GM18508 (cell line): ENCODE results near the gene SNRNP25.

ENCODE experiments used
- ATAC-seq: cut with Tn5 transposase; IDR thresholded peaks from one replicate; pipeline ENCODE4 v1.9.1; 2021; ENCODE audit warnings: moderate number of reproducible peaks; ENCODE audit not compliant: insufficient read depth, unreplicated experiment

The SNRNP25 gene

DNA sequence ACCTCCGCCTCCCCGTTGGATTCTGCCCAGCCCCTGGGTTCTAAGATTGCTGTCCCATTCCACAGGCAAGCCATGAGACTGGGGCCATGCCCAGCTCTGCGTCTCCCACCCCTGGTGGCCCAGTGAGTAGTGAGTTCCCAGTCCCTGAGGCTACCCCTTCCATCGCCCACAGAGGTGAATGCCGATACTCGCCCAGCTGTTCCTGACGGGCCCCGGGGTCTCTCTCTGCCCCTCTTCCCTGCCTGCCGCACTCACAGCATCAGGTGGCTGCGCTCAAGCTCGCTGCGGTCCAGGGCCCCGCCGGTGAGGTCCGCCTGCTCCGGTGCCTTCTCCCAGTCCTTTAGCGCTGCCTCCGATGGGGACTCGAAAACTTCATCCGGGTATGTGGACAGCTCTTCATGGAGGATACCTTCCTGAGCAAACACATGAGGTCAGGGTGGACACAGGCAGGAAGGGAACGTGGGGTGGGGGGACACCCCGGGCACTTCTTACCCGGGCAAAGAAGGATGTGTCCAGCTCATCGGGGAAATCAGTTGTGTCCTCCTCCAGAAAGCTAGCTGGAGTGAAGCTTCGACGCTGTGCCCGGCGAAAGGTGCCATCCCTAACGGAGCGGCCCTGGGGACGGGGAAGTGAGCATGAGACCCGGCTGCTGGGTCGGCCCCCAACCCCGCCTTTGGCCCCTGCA, 8.8 kb downstream of the SNRNP25 start:
- no peak for ATAC-seq

DNA sequence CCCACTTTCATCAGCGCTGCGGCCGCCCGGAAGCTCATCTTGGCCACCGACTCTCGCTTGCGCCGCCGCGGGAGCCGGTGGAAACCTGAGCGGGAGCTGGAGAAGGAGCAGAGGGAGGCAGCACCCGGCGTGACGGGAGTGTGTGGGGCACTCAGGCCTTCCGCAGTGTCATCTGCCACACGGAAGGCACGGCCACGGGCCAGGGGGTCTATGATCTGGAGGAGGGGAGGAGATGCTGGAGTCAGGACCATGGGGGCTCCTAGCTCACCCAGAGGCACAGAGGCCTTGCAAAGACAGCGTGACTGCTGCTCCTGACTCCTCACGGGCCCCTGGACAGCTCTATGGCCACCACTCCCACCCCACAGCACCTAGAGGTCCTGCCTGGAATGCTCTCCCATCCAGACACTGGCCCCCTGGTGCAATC, 9.4 kb downstream of the SNRNP25 start:
- no peak for ATAC-seq

DNA sequence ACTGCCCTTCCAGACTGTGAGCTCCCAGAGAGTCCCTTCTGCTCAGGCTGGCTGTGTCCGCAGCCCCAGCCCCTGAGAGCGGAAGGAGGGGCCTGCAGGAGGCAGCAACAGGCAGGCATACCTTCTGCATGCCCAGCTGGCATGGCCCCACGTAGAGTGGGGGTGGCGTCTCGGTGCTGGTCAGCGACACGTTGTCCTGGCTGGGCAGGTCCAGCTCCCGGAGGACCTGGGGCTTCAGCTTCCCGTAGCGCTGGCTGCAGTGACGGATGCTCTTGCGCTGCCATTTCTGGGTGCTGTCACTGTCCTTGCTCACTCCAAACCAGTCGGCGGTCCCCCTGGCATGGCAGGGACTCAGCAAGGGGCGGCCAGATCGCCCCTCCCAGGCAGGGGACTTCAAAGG, 9.8 kb downstream of the SNRNP25 start:
- no peak for ATAC-seq

DNA sequence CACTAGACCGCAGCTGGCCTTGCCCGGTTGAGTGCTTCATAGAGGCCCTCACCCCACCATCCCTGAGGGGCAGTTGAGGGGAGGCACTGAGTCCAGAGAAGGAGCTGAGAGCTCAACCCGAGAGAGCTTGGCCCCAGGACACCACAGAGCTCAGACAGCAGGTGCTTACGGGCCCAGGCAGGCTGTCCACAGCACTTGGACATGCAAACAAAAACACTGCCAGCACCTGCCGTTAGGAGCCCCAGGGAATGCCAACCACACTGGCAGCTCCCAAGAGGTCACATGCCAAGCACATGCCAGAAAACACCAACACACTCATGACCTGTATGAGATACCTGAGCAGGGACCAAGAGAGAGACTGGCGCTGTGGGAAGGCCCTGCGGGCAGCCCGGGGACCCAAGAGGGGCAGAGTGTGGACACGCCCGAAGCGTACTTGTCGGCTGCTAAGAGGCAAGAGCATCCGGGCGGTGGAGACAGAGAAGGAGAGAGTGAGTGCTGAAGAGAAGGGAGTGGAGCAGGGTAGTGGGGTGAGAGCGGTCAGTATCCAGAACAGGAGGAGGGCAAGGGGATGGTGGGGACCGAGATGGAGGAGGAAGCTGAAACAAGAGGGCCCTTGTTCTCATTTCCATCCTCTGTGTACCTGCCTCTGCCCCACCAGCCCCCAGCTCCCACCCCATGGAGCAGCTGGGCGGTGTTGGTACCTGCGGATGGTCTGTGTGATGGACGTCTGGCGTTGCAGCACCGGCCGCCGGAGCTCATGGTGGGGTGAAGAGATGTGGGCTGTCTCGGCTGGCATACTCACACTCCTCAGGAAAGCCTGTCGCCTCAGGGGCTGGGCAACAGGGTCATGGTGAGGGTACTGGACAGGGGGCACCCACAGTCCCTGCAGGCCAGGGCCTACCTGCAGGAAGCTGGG, 10.6 kb downstream of the SNRNP25 start:
- ATAC-seq = no peak

DNA sequence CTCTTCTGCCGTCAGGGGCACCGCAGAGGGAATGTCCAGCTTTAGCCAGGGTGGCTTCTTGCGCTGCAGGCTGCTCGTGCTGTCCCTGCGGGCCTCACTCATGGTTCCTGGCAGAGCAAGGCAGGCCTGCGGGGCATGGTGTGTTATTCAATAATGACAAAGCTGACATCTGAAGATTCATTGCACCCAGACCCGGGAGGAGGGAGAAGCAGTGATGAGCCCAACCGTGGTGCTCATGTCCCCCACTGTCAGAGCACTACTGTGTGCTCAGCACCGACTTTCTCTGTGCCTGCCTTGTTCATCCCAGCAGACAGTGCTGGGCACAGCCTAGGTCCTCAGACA, 11.3 kb downstream of the SNRNP25 start:
- ATAC-seq = no peak

DNA sequence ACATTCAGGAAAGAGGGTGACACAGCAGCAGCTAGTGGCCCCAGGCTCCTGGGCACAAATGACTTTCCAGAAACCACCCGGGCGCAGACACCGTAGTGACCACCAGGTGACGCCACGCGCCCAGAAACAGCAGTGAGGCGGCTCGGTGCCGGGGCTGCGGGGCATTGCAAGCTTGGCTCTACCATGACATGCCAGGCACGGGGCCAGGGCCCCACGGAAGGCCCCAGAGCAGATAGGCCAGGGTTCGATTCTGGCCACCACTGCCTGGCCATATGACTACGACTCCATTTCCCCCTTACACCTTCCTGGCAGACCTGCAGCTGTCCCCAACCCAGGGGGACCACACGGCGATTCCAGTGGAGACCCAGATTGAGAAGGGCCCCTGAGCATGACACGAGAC, 12.1 kb downstream of the SNRNP25 start:
- no peak for ATAC-seq

DNA sequence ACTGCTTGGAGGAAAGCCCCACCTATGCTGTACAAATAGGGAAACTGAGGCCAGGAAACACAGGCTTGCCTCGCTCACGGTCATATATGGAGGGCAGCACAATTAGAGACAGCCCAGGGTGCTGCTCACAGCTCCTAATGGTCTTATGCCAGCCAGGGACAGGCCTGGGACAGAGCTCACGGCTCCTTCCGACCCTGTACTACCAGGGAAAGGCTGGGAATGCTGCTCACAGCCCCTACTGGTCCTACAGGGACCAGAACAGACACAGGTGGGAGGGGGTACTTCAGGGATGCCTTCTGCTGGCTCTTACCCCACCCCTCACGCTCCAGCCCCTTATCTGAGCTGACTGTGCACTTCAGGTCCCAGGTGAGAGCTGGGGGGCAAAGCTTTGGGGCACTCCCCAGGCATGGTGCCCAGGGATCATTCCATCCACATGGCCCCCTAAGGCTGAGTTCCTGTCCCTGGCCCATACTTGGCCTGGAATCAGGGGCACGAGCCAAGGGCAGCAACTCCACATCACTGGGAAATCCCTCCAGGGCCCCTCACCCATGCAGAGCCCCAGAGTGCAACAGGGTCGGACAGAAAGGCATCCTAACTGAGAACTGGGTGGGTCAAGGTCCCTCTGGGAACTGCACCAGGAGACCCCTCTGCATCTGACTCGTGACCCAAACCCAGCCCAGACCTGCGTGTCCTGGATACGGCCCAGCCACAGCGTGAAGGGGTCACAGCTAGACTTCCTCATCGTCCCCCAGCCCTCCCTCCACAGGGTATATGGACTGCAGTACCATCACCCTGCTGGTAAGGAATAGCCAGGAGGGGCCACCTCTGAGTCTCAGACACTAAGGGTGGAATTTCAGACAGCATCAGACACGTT, 12.9 kb downstream of the SNRNP25 start:
- no peak for ATAC-seq

DNA sequence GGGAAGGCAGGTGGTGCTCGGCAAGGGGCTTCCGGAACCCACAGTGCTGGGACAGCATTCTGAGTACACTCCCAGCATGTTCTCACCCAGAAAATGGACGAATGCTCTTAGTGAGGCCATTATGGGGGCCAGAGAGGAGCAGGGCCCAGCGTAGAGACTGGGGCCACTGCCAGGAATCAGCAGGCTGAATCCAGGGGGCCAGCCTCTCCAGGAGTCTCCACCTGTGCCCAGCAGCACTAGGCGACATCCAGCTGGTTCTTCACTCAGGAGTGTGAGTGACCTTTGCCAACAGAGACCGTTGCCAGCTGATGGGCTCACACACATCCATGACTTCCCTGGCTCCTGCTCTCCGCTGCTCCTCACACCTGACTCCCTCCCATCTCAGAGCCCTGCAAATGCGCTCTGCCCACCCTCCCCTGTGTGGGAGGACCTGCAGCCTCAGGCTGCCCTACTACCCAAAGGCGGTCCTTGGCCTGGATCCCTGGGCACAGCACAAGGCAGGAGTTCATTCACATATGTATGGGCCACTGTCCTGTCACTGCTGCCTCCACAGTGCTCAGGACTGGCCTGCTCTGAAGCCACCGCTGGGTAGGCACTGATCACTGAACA, 13.7 kb downstream of the SNRNP25 start:
- no peak for ATAC-seq

DNA sequence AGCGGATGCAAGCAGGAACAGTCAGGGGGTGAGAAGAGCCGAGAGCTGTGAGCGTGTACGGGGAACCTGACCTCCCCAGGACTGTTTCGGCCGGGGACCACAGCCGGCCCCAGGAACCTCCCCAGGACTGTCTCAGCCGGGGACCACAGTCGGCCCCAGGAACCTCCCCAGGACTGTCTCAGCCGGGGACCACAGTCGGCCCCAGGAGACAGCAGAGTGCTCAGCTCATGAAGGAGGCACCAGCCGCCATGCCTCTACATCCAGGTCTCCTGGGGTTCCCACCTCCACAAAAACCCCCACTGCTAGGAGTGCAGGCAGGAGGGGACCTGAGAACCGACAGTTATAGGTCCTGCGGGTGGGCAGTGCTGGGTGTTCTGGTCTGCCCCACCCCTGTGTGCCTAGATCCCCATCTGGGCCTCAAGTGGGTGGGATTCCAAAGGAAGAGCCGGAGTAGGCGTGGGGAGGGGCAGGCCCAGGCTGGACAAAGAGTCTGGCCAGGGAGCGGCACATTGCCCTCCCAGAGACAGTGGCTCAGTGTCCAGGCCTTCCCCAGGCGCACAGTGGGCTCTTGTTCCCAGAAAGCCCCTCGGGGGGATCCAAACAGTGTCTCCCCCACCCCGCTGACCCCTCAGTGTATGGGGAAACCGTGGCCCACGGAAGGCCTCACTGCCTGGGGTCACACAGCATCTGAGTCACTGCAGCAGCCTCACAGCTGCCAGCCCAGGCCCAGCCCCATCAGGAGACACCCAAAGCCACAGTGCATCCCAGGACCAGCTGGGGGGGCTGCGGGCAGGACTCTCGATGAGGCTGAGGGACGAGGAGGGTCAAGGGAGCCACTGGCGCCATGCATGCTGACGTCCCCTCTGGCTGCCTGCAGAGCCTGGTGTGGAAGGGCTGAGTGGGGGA, 14.5 kb downstream of the SNRNP25 start:
- ATAC-seq = no peak

DNA sequence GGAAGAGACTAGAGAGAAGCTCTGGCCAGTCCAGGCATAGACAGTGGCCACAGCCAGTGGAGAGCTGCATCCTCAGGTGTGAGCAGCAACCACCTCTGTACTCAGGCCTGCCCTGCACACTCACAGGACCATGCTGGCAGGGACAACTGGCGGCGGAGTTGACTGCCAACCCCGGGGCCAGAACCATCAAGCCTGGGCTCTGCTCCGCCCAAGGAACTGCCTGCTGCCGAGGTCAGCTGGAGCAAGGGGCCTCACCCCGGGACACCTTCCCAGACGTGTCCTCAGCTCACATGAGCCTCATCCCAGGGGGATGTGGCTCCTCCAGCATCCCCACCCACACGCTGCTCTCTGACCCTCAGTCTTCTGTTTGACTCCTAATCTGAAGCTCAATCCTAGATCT, 15.6 kb downstream of the SNRNP25 start:
- no peak for ATAC-seq

DNA sequence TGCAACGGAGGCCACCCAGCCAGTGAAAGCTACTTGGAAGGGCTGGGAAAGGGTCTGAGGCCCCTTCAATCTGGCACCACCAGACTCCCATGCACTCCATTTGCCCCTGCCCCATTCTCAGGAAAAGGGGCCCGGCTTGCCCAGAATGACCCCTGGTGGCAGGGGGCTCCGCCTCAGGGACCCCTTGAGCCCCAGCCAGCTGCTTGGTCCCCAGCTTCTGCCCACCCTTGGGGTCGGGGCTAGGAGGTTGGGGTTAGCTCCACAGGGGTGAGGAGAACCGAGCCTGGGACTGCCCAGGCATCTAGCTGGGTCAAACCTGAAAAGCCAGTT, 17.5 kb downstream of the SNRNP25 start:
- no peak for ATAC-seq

DNA sequence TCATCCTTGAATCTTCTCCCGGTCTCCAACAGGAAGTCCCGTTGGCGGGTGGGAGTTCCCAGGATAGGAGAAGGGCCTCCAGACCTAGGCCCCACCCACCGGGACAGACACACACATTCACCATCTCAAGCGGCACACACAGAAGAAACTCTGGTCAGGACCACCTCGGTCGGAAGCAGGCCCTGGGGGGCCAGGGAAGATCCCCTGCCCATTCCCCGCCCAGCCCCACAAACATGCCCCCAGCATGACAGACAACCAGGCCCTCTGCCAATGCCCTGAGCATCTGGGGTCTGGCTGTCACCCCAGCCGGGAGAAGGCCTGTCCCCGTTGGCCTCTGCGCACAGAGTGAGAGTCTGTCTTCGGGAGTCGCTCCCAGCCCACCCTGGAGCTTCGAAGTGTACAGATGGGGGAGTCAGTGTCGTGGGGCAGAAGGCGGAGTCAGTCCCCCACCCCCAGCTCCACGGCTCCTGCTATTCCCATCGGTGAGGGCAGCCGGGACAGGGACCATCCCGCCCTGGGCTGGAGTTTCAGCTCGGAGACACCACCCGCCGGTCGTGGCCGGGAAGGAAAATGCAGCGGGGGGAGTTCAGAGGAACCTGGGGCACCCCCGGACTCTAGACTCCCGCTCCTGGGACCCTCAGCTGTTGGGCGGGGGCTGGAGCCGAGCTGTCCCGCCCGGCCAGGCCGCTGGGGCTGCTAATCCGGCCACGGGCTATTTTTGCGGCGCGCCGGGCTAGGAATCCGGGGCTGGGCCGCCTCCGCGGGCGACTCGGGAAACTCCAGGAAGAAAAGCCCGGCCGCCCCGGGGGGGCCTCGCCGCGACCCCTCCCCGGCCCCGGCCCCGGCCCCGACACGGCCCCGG, 18.1 kb downstream of the SNRNP25 start:
- no peak for ATAC-seq

DNA sequence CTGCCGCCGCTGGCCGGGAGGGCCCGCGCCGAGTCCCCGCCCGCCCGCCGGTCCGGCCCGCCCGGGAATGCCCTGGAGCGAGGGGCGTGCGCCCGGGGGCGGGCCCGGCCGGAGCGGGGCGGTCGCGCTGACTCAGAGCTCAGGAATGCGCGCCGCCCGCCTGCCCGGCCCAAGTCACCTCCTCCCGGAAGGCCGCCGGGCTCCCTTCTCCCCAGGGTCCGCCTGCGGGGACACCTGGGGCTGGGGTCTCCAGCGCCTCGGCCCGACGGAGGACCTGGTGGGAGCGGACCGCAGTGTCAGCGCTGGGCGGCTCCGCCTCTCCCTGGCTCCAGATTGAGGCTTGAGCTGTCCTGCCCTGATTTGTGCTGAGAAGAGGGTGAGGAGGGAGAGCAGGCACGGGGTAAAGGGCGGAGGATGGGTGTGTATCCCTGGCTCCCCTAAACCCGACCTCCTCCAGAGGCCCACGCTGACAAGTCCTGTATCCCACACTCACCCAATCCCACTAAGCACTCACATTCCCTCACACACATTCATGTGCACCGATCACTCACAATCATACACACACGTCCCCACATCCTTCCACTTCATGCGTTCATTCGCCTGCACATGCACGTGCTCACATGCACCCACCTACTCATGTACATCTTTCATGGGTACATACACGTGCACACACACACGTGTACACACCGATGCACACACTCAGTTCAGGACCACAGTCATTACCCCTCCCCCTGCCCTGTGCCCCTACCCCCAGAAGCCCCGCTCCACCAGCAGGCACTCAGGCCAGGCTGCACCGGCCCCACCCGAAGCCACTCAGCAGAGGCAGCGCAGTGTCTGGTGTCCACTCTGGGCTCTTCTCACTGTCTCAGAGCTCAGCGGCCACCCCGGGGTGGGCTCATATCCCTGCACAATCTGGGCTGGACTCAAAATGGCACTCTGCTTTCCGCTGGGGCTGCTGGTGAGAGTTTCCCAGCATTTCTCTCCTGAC, 19.2 kb downstream of the SNRNP25 start, which contains the start of gene RHBDF1:
RHBDF1 (minus strand) TSS at position 71 of the 988 bp plus-strand sequence. CDS start 7,616 bp downstream, outside the sequence.
- ATAC-seq = no peak

DNA sequence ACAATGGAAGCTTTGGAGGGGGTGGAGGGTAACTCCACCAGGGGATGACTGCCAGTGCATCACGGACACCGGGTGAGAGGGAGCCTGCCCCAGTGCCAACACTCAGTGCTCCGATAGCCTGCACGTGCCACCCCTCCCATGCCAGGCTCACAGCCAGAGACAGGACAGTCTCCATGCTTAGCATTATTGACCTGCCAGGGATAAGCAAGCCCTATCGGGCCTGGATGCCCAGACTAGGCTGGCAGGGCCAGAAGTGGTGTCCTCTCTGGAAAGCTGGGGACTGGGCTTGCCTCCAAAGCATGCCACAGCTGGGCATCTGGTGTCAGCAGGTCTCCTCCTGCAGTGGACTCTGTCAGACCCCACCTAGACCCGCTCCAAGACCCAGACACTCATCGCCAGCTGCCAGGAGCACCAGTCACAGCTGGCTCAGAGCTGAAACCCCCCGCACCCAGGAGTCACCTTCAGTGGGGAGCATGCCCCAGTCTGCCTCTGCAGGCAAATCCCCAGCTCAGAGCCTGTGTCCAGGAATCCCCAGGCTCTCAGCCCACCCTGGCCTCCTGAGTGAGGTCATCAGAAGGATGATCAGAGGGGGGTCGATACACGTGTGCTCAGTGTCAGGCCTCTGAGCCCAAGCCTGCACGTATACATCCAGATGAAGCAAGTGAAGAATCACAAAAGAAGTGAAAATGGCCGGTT, 20.6 kb downstream of the SNRNP25 start:
- no peak for ATAC-seq

DNA sequence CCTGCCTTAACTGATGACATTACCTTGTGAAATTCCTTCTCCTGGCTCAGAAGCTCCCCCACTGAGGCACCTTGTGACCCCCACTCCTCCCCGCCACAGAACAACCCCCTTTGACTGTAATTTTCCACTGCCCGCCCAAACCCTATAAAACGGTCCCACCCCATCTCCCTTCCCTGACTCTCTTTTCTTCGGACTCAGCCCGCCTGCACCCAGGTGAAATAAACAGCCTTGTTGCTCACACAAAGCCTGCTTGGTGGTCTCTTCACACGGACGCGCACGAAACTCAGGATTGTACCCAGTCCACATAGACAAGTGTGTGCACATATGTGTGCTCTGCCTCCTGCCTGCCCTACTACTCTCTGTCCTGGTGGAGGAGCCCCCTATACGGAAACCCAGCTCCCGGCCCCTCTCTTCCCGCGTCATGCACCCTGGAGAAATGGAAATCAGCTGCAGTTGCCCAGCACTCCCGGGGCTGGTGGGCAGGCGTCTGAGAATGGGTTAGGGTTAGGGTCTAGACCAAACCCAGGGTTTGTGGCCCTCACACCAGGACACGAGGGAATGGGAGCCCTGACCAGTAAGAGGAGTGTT, 21.2 kb downstream of the SNRNP25 start:
- no peak for ATAC-seq
